ENCODE data around the gene AGAP1.

- no peak for TF ChIP-seq CTCF (IDR thresholded peaks at IDR 0.05)
- no peak for TF ChIP-seq POLR2A (IDR thresholded peaks at IDR 0.05)
These were observed 415.0 kb downstream of the AGAP1 start for GRCh38 chr2:235908826-235909225.
